SK-N-SH (cell line): ENCODE measurements around the gene PDK2.

ENCODE experiments used
- CTCF ChIP-seq: fragments of 200-600 bp; sonication (generic); IDR thresholded peaks from 2 replicates; pipeline ENCODE4 v1.6.1; 2017; ENCODE audit warnings: antibody characterized with exemption, mild to moderate bottlenecking, moderate library complexity
- EP300 ChIP-seq, 2 experiments: IDR thresholded peaks; 2 replicates each; pipeline versions ENCODE4 v1.4.0 to v1.6.1; 2012; ENCODE audit warnings: borderline replicate concordance in 1 of 2, low read depth in 1 of 2, low read length in 1 of 2
- POLR2AphosphoS5 ChIP-seq: IDR thresholded peaks from 2 replicates; pipeline ENCODE4 v1.6.1; 2012; ENCODE audit warnings: low read depth, low read length
- RCOR1 ChIP-seq: fragments of 150-350 bp; IDR thresholded peaks from 2 replicates; pipeline ENCODE4 v1.6.1; 2017; ENCODE audit warnings: antibody characterized with exemption, low read length
- TAF1 ChIP-seq: IDR thresholded peaks from 2 replicates; pipeline ENCODE4 v1.6.1; 2012; ENCODE audit warnings: low read depth, mild to moderate bottlenecking, low read length, moderate library complexity, borderline replicate concordance
- USF2 ChIP-seq: fragments of 150-350 bp; IDR thresholded peaks from 2 replicates; pipeline ENCODE4 v1.6.1; 2017; ENCODE audit warnings: antibody characterized with exemption, low read length, low read depth, borderline replicate concordance
- ZBTB33 ChIP-seq: IDR thresholded peaks from 2 replicates; pipeline ENCODE4 v1.4.0; 2012; ENCODE audit warnings: low read depth, borderline replicate concordance

- no peak for TF ChIP-seq RCOR1
- no peak for TF ChIP-seq CTCF
- no peak for TF ChIP-seq POLR2AphosphoS5
- no peak for TF ChIP-seq EP300 (IDR thresholded peaks at IDR 0.05; ENCODE audit: borderline replicate concordance in 1 of 2, low read depth in 1 of 2, low read length in 1 of 2)
- TF ChIP-seq TAF1 = no peak
- TF ChIP-seq USF2 = no peak
- TF ChIP-seq ZBTB33 = no peak
These were observed 38.0 kb downstream of the PDK2 start for GRCh38 chr17:50133028-50133768.
